ENCODE data around the gene KRT25.

- TF ChIP-seq POLR2A (IDR thresholded peaks at IDR 0.05): no peak
- TF ChIP-seq, protein P1, sequence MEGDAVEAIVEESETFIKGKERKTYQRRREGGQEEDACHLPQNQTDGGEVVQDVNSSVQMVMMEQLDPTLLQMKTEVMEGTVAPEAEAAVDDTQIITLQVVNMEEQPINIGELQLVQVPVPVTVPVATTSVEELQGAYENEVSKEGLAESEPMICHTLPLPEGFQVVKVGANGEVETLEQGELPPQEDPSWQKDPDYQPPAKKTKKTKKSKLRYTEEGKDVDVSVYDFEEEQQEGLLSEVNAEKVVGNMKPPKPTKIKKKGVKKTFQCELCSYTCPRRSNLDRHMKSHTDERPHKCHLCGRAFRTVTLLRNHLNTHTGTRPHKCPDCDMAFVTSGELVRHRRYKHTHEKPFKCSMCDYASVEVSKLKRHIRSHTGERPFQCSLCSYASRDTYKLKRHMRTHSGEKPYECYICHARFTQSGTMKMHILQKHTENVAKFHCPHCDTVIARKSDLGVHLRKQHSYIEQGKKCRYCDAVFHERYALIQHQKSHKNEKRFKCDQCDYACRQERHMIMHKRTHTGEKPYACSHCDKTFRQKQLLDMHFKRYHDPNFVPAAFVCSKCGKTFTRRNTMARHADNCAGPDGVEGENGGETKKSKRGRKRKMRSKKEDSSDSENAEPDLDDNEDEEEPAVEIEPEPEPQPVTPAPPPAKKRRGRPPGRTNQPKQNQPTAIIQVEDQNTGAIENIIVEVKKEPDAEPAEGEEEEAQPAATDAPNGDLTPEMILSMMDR (IDR thresholded peaks at IDR 0.05): no peak
These were observed 55.3 kb downstream of the KRT25 start for GRCh38 chr17:40699853-40700252.
